Tibial nerve (tissue), 4 donors: Measurements from ENCODE around the gene C1QL2. TPM values are rescaled to one million over a fixed set of nuclear protein-coding genes. Genes with fewer than 3 reads are reported as not detected.

Experiments
- DNase-seq, 2 donors: peaks; one replicate each; pipeline ENCODE4 v3.0.0-alpha.2; 2019; ENCODE audit warnings: low spot score in 2 of 2
- H3K27ac ChIP-seq, 4 donors: fragments of 200-600 bp; sonication (generic) in 3 of 4; one replicate each; pipeline ENCODE4 v1.5.1; 2017 to 2019; ENCODE audit warnings: mild to moderate bottlenecking in 1 of 4
- H3K27me3 ChIP-seq, 2 donors: fragments of 200-600 bp; sonication (generic) in 1 of 2; one replicate each; pipeline versions ENCODE4 v1.5.1 to v1.6.0; 2017 to 2019
- H3K36me3 ChIP-seq, 3 donors: fragments of 200-600 bp; sonication (generic); one replicate each; pipeline ENCODE4 v1.5.1; 2018 to 2019
- H3K4me1 ChIP-seq, 4 donors: fragments of 200-600 bp; sonication (generic) in 3 of 4; one replicate each; pipeline ENCODE4 v1.5.1; 2017 to 2019
- H3K4me3 ChIP-seq, 4 donors: fragments of 200-600 bp; sonication (generic) in 3 of 4; one replicate each; pipeline ENCODE4 v1.5.1; 2017 to 2019; ENCODE audit warnings: mild to moderate bottlenecking in 1 of 4, moderate library complexity in 1 of 4
- H3K9me3 ChIP-seq, 4 donors: fragments of 200-600 bp; sonication (generic) in 3 of 4; one replicate each; pipeline ENCODE4 v1.5.1; 2017 to 2019
- CTCF ChIP-seq, 5 experiments: fragments of 200-600 bp in 3 of 5; fragments of 450-650 bp in 2 of 5; sonication (generic) in 3 of 5; IDR thresholded peaks; one replicate each; pipeline ENCODE4 v1.5.1; 2016 to 2019; ENCODE audit warnings: antibody characterized with exemption in 5 of 5, mild to moderate bottlenecking in 3 of 5, moderate library complexity in 2 of 5
- EP300 ChIP-seq, 2 donors: sonication (generic); formaldehyde crosslinking; IDR thresholded peaks; one replicate each; pipeline ENCODE4 v1.6.1; 2017; ENCODE audit warnings: antibody characterized with exemption in 2 of 2, mild to moderate bottlenecking in 1 of 2
- POLR2A ChIP-seq, 2 donors: fragments of 450-650 bp; IDR thresholded peaks; one replicate each; pipeline ENCODE4 v1.6.1; 2017; ENCODE audit warnings: antibody characterized with exemption in 2 of 2, mild to moderate bottlenecking in 2 of 2, moderate library complexity in 2 of 2
- WGBS, 2 donors: methylation state at CpG; one replicate each; pipeline ENCODE4 v1.1.5; 2018; 5-methylcytosine and 5-hydroxymethylcytosine counted together
- total RNA-seq, 4 donors: library from RNA; depleted of rRNA; stranded (reverse); fragments of >200 nt; gene quantifications; one replicate each; pipeline ENCODE4 v1.1.0, GENCODE V29; 2016

Gene C1QL2
- total RNA-seq, 4 donors from 2014 or later = not detected

GRCh38 chr2:119179202-119179601 lies 20.7 kb upstream of the C1QL2 start:
- Histone ChIP-seq H3K27me3 (no peaks in the 10 kb centered on the region), H3K4me3 (no peak overlapping the region), H3K9me3 (no peaks in the 10 kb centered on the region), H3K36me3 (no peaks in the 10 kb centered on the region), H3K4me1 (no peaks in the 10 kb centered on the region), H3K27ac (no peak overlapping the region)
- no peak for DNase-seq
- no peak for TF ChIP-seq EP300 (IDR thresholded peaks at IDR 0.05)
- no peak for TF ChIP-seq POLR2A (IDR thresholded peaks at IDR 0.05)
- no peak for TF ChIP-seq CTCF (IDR thresholded peaks at IDR 0.05)
- 66 to 71% methylated on average over 2 of the region's 2 CpGs for WGBS, 2 donors

GRCh38 chr2:119178776-119179175 lies 20.2 kb upstream of the C1QL2 start:
- 86 to 98% methylated on average over 6 of the region's 6 CpGs for WGBS, 2 donors
- Histone ChIP-seq H3K4me3 (no peak overlapping the region), H3K27ac (no peak overlapping the region), H3K4me1 (no peaks in the 10 kb centered on the region), H3K9me3 (no peaks in the 10 kb centered on the region), H3K27me3 (no peaks in the 10 kb centered on the region), H3K36me3 (no peaks in the 10 kb centered on the region)
- no peak for DNase-seq
- no peak for TF ChIP-seq EP300 (IDR thresholded peaks at IDR 0.05)
- TF ChIP-seq POLR2A (IDR thresholded peaks at IDR 0.05) = no peak
- TF ChIP-seq CTCF (IDR thresholded peaks at IDR 0.05) = no peak

GRCh38 chr2:119177838-119178190 lies 19.3 kb upstream of the C1QL2 start:
- TF ChIP-seq EP300 (IDR thresholded peaks at IDR 0.05) (no peak), CTCF (IDR thresholded peaks at IDR 0.05) (no peak), POLR2A (IDR thresholded peaks at IDR 0.05) (no peak)
- no peaks in the 10 kb centered on the region for H3K9me3 ChIP-seq
- no peak overlapping the region for H3K4me3 ChIP-seq
- no peaks in the 10 kb centered on the region for H3K4me1 ChIP-seq
- 51 to 56% methylated on average over 4 of the region's 4 CpGs for WGBS, 2 donors
- H3K27me3 ChIP-seq = no peaks in the 10 kb centered on the region
- H3K27ac ChIP-seq = no peak overlapping the region
- DNase-seq = no peak
- no peaks in the 10 kb centered on the region for H3K36me3 ChIP-seq

- Histone ChIP-seq H3K27ac (no peak overlapping the region), H3K4me1 (no peaks in the 10 kb centered on the region), H3K27me3 (no peaks in the 10 kb centered on the region), H3K9me3 (no peaks in the 10 kb centered on the region), H3K36me3 (no peaks in the 10 kb centered on the region), H3K4me3 (no peak overlapping the region)
- TF ChIP-seq CTCF (IDR thresholded peaks at IDR 0.05) (no peak), EP300 (IDR thresholded peaks at IDR 0.05) (no peak), POLR2A (IDR thresholded peaks at IDR 0.05) (no peak)
- DNase-seq = no peak
- WGBS, 2 donors = 86 to 89% methylated on average over 12 of the region's 12 CpGs
Measured at GRCh38 chr2:119177171-119177837, 18.8 kb upstream of the C1QL2 start.

GRCh38 chr2:119175517-119175916 lies 17.0 kb upstream of the C1QL2 start:
- Histone ChIP-seq H3K27me3 (no peaks in the 10 kb centered on the region), H3K9me3 (no peaks in the 10 kb centered on the region), H3K4me3 (no peak overlapping the region), H3K27ac (no peak overlapping the region), H3K4me1 (no peaks in the 10 kb centered on the region), H3K36me3 (no peaks in the 10 kb centered on the region)
- WGBS, 2 donors = 78 to 88% methylated on average over 10 of the region's 10 CpGs
- DNase-seq = no peak
- TF ChIP-seq POLR2A (IDR thresholded peaks at IDR 0.05) = no peak
- no peak for TF ChIP-seq CTCF (IDR thresholded peaks at IDR 0.05)
- TF ChIP-seq EP300 (IDR thresholded peaks at IDR 0.05) = no peak
